HUDEP-2 (cell line): ENCODE results near the gene ASPN.

Experiments used
- DNase-seq, 76 experiments: peaks; one replicate each; lab custom pipeline; 2025; ENCODE audit not compliant: unreplicated experiment in 76 of 76; lab: John Stamatoyannopoulos, UW

ASPN gene

DNA sequence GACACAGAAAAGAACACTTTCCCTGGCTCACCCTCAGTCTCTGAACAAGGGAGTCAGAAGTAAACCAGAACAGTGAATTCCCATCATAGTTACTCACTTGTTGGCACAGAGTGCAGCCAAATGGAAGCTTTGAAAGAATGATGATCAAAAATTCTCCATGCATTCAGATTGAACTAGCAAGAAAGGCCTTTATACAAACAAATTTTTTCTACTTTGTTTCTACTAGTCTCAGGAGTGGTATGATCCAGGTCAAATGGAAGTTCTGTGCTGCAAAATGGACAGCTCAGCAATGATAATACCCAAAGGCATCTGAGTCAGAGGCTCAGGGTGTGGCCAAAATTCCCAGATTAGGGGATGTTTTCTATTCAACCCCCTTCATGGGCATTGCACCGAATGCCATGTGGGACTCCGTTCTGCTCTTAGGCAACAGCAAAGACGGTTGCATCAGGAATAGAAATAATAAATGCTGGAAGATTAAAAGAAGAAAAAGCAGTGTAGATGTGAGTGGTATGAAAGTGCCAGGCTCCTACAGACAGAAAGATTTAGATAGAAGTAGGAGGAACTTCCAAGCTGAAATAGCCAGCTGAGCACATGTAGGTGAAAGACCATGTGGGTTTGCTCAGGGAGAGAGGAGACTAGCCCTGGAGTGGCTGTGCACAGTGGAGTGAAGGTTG lies 24.0 kb upstream of the ASPN start:
- DNase-seq = no peak

DNA sequence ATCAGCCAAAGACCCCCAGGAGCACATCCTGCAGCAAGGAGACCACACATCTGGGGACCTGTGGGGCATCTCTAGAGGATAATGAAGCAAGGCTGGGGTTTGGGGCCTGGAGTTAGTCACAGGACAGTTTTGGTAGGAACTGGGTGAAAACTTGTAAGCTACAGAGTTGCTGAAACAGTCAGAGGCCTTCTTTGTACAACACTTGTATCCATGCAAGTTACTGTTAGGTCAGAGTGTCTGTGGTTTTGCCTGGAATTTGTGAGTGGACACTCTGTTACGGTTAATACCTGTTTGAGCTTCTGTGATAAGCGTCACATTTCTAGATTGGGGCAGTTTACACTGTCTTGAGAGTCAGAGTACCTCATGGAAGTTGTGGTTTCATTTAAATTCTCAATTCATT lies 22.6 kb upstream of the ASPN start:
- no peak for DNase-seq

DNA sequence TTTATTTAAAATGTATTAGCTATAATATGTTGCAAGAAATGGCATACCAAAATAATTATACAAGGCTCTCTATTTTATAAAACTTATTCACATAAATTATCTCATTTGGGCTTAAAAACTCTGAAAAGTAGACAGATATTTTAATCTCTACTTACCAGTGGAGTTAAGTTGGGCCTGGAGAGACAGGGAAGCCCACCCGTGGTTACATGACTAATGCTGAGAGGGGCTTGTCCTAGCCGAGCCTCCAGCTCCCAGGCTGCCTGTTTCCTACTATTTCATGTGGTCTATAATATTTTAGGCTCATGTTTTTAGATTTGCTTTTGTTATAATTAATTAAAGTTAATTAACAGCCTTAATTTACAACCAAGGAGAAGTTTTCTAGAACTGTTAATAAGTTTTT lies 20.9 kb upstream of the ASPN start:
- DNase-seq = no peak

DNA sequence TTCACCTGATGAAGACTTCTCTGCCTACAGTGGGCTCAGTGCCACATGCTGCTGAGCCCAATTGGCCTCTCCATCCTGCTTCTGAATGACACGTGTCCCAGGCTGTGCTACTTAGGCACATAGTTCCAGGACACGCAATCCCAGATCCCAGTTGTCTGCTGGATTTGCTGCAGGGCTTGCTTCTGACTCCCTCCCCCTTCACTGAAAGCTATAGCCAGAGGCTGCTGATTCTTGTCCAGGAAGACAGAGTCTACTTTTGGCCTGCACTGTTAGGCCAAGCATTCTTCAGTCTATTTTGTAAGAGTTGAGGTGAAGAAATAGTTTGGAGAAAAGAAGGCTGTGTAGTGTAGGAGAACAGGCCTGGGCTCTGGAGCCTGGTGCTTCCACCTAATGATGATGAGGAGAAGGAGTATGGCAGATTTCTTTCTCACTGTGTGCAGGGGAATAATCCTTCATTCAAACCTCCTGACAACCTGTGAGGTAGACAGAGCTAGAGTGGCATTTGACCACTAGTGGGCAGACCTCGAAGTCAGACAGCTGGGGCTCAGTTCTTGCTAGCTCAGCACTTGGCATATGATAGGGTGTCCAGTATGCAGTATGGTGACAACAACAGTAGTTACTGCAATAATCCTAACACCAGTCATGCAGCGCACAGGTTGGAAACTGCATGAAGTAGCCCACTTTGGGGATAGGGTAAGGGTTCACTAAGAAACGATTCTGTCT lies 19.5 kb upstream of the ASPN start:
- DNase-seq = peak in 33 of 76 experiments; percentile 2 to 60 (median 18)

DNA sequence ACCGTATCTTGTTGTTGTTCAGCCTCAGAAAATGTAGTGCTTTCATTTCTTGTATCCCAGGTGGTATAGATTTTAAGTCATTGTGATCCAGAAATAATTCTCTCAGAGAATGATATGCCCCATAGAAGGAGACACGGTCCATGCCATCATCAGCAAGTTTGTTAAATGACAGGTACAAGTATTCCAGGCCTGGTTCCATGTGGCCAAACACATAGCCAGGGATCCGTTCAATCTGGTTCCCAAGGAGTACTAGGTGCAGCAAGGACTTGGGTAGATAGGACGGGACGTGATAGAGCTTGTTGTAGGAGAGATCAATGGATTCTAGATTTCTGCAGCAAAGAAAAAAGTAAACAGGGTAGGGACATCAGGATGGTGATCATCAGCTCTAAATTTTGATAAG lies 18.4 kb upstream of the ASPN start:
- no peak for DNase-seq

DNA sequence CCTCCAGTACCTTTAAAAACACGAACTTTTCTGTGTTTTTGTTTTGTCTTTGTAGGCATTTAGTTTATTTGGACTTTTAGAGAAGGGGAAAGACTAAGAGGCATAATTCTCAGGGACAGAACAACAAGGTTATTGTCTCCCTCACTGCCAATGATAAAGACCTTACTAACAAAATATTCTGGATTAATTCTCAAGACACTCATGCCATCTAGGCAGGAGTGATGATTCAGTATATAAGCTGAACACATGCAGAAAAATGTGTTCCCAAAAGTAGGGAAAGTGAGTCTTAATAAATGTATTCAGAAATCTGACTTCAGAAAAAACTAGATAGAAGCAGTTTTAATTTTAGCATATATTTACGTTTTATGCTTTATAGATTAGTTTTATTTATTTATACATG lies 17.4 kb upstream of the ASPN start:
- DNase-seq = no peak

DNA sequence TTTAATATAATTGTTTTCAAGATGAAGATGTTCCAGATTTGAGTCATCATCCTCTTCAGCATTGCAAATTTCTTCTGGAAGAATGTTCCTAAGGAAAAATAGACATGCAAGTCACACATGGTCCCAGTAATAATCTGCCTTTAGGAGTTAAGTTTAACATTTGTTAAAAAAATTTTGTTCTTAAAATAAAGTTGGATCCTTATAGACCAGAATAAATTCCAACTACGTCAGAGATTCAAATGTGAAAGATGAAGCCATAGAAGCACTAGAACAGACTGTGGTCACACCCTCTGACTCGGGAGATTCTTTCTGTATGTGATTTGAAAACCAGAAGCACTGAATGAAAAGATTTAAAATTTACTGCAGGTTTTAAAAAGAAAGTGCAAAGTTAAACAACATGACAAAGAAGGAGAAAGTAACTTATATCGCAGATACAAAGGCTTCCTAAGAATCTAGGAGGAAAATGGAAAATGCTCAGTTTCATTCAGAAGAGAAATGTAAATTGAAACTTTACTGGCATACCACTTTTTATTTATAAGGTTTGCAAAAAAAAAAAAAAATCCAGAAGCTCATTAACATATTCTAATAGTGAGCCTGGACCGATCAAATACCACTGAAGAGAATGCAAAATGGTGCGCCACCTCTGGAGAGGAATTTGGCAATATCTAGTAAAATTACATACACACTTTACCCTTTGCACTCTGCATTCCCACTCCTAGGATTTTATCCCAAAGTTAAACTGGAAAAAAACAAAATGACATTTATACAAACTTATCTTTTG lies 14.3 kb upstream of the ASPN start:
- DNase-seq = no peak

DNA sequence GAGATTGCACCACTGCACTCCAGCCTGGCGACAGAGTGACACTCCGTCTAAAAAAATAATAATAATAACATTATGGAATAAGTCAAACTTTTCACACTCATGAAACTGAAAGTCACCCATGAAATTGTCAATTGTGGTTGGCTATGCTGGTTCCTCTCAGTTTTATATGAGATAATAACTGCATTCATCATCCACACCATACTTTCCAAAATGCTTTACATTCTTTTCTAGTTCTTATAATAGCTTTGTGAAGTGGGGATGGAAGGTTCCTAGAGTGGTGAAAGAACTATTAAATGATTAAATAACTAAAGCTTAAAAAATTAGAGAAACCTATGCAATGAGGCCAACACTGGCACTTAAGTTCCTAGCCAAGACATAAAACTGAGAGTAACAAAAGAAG lies 12.6 kb upstream of the ASPN start:
- DNase-seq = no peak

DNA sequence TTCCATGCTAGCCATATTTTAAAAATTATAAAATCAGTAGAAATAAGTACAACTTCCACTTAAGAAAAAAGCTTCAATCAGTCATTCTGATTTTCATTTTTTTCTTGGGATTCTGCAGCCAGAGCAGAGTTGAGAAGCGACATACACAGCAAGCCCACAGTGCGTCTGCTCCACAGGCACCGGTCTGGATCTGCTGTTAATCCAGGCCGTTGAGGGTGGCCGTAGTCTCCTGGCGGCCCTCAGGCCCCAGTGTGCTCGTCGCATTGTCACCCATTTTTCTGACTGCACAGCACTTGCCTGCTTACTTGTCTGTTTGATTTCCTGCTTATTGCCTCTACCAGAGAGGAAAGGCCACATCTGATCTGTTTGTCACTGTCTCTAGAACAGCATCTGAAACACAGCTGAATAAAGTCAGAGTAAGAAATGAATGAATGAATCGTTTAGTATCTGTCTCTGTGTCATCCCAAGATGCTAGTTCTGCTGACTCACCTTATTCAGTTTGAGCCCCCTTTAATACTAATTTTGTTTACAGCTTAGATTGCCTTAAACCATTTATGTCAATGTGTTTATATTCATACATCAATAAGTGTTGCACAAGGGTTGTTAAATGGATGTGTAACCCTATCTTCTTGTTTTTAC lies 11.6 kb upstream of the ASPN start:
- no peak for DNase-seq

DNA sequence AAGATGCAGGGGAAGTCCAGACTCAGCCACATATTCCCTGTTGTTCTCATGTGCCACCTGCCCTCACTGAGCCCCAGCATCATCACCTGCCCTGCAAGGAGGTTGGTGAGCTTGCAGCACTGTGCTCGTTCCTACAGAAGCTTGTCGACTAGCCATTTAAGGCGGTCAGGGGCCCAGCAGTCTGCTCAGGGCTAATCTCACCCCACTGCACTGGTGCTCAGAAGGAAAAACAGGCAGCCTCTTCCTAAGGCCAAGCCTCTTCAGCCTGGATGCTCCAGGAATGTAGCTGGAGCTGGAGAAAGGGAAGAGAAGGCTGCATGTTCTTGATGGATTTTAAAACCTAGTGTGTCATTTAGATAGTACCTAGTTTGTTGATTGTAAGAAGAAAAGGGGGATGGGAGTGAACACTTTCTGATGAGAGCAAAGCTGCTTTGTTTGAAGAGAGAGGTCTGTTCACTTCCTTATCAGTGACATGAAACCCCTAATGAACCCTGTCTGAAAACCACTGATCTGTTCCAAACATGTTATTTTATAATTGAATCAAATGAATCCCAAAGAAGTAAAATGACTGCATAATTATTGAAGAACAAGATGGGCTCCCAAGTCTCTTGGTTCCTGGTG lies 10.6 kb upstream of the ASPN start:
- no peak for DNase-seq

DNA sequence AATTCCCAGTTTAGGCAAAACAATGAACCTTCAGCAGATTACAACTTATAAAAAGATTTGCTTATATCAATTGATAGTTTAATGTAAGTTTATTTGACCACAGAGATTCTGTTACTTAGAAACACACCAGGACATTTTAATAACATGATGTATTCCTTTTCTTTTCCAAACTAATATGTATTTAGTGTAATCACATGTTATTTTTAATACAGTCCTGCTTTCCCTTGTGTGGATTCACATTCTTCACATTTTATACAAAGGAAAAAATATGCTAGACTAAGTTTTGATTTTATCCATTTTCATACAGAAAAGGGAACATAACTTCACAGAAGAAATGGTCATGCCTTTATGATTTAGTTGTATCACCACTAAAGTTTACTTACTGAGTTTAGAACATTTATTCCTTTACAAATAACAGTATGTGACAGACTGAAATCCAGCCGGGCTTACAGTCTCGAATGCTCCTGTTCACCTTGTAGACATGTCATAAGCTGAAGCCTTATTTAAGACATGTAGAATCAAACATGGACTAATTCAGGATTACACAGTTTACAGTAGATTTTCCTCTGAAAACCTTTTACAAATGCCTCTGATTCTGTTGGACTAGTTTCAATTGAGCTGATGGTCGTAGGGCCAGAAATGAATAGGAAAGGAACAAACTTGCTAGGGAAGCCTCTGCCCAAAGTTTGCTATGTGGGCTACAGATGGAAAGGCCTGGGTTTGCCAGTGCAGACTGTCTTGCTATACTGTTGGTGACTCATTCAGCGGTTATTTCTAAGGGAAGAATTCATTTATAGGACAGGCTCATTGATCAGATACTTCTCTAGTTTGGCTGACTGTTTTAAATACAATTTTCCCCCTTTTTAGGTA lies 6.6 kb upstream of the ASPN start:
- no peak for DNase-seq

DNA sequence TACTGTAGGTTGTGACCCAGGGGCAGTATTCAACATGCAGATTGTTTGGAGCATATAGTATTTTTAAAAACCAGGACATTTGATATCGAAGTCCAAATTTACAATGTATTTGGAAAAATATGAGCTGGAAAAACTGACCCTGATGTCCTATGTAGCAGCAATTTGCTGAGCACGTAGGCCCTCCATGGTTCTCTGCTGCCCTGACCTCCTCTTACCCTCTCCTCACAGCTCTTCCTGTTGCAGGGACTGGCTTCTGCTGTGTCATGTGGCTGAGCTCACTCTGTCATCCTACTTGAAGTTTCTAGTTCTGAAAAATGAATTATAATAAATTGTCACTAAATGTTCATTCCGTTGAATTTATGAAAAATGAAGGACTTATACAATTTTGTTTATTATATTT lies 4.1 kb upstream of the ASPN start:
- no peak for DNase-seq

DNA sequence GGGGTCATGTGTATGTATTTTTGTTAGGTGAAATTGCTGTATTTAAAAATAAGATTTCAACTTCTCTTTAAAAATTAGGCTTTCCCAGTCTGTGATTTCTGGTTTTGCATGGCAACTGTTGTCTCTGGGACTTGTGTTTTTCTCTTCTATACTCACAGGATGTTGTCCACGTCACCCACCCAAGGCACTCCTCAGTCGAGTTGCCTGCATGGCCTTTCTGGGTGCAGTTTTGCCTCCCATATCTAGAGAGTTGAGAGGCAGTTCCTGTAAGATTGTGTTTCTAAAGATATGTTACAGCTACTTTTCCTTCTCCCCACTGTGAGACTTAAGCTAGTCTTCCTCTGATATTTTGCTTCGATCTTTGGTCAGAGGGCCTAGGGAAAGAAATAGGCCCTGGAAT lies 2.3 kb upstream of the ASPN start:
- no peak for DNase-seq

DNA sequence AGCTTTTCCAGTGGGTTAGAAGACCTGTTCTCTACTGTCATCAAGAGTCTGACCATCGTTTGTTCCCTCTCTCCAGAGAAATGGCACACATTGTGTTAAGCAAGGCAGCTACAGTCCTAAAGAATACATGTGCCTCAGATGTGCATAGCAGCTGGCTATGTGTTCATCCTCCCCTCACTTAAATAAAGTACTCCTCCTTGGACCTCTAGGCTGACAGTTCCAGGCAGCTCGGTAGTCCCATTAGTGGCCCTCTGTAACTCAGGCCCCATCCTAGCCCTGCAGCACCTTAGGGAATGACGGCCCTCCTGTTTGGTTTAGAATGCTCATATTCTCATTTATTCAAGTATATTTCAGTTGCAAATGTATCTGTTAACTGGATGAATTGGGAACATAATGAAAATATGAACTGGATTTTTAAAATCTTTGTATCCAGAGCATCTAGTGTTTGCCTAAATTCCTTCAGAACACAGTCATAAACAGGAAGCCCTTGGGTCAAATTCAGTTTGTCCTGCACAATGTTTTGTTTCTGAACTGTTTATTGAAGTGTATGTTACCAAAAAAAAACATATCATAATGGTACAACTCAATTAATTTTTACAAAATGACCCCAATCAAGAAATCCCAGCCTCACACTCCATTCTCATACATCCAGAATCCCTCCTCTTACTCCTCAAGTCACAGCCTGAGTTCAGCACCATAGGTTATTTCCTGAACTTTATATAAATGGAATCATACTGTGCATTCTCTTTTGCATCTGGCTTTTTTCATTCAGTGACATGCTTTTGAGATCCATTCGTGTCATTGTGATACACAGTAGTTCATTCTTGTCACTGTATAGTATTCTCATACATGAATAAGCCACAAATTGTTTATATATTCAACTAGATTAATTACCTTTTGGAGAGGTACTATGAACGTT lies 1.6 kb upstream of the ASPN start:
- DNase-seq = no peak

DNA sequence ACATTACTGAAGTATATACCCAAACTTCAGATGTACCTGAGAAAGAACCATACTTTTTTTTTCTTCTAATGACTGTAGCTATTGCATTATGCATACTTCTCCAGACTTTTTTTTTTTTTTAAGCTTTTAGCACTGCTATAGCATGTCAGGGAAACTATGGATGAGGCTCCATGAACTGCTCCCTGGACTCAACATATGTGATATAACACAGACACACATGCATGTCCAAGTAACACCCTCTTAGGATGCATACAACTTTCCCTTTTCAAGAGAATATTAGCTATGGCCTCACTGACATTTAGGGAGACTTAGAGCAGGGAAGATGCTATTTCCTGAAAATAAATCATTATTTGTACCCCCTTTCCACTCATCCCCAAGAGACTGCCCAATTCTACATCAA lies 499 bp upstream of the ASPN start:
- no peak for DNase-seq

DNA sequence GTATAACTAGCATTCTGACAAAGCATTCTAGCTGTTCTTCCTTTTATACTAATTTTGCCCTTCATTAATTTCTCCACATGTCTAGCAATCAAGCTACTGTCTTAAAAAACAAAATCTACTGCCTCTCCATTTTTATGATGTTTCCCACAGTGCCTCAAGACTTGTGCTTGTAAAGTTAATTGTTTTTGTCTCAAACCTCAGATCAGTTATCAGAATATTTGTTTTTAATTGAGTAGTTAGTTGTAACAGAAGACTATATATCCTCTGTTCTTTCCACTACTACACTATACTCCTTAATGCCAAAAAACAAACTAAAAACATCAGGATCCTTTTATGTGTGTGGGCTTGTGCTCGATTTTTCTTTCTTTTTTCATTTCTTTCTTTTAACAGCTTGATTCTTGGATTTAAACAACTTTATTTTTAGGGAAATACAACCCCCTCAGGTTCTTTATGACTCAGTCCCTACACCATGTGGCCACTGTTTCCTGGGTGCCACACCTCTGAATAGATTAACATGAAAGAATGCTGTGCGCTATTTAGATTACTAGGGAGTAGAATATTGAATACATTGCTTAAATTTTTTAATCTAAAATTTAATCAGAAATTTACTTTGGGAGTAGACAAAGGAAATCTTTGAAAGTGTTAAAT lies 1.2 kb downstream of the ASPN start:
- DNase-seq = peak in 17 of 76 experiments; percentile 1 to 45 (median 17)

DNA sequence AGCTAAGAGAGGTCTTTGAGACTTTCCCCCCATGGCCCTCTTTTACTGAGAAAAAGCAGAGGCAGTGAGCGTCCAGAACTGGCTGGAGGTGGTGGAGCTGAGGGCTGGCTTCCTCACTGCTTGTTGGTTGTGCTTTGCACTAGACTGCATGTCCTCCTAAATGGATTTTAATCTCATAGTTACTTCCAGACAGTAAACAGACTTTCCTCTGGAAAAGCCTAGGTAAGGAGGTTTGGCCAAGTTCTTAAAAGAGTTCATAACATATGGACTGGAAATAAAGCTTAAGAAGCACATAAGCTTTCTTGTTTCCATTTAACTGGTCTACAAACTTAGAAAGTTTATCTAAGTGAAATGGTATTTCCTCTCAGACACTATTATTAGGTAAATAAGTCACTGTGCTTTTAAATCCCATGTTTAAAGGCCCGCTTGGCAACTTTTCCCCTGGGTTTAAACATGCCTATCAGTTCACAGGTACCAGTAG lies 2.0 kb downstream of the ASPN start:
- DNase-seq = no peak

DNA sequence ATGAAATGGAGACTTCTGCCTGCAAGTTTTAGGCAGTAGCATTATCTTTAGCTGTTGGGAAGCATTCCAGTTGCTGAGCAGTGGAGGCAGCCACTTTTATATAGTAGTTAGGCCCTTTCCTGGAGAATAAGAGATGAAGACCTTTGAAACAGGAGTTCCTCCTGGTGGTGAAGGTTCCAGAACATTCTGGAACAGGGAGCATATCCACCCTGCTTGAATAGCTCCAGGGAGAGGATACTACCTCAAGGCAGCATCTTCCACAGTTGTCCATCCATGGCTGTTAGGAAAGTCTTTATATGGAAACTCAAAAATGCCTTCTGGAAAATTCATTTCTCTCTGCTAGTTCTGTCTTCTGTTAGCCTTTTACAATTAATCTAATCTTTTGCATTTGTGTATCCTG lies 3.0 kb downstream of the ASPN start:
- DNase-seq = no peak
